Measurements from ENCODE around the gene PXDN.

- TF ChIP-seq CTCF (tag by site-specific recombination; IDR thresholded peaks at IDR 0.05) (no peak), ZNF155 (tag by site-specific recombination; IDR thresholded peaks at IDR 0.05) (no peak), SETDB1 (IDR thresholded peaks at IDR 0.05; ENCODE audit: insufficient read length, low read length) (no peak), ATF2 (tag by site-specific recombination; IDR thresholded peaks at IDR 0.05; ENCODE audit: low read depth) (no peak), ZNF138 (tag by site-specific recombination; IDR thresholded peaks at IDR 0.05; ENCODE audit: borderline replicate concordance) (no peak), ZNF792 (tag by site-specific recombination; IDR thresholded peaks at IDR 0.05) (no peak), ZNF664 (tag by site-specific recombination; IDR thresholded peaks at IDR 0.05) (no peak), ZNF174 (tag by site-specific recombination; IDR thresholded peaks at IDR 0.05) (no peak), MZF1 (tag by site-specific recombination; IDR thresholded peaks at IDR 0.05; ENCODE audit: borderline replicate concordance) (no peak), ZBTB11 (tag by site-specific recombination; conservative IDR thresholded peaks at IDR 0.05; ENCODE audit: low read depth) (no peak), ZNF518A (tag by site-specific recombination; conservative IDR thresholded peaks at IDR 0.05; ENCODE audit: low read depth) (no peak)
These were observed 22.3 kb downstream of the PXDN start for GRCh38 chr2:1721706-1722646.

All from HEK293 (cell line).